ENCODE data around the gene MEX3A.
A peak's percentile ranks its signal among the peaks of the same experiment; 100 is the strongest.
"Not testable (repeated sequence)": the region's sequence is repeated elsewhere in the genome, so short reads cannot be mapped to it uniquely, and the experiment has no call there.

Gene MEX3A

GRCh38 chr1:156118177-156118868 lies 36.1 kb upstream of the MEX3A start:
- DNase-seq (ENCODE audit: low spot score): no peak

GRCh38 chr1:156117414-156118176 lies 35.3 kb upstream of the MEX3A start:
- DNase-seq (ENCODE audit: low spot score): no peak

GRCh38 chr1:156116731-156117130 lies 34.5 kb upstream of the MEX3A start:
- not testable (repeated sequence) for DNase-seq (ENCODE audit: low spot score)

GRCh38 chr1:156115514-156116374 lies 33.5 kb upstream of the MEX3A start:
- no peak for DNase-seq (ENCODE audit: low spot score)

- DNase-seq (ENCODE audit: low spot score): no peak
Observed at GRCh38 chr1:156114919-156115513, 32.8 kb upstream of the MEX3A start.

- DNase-seq (ENCODE audit: low spot score): no peak
Observed at GRCh38 chr1:156114101-156114918, 32.0 kb upstream of the MEX3A start, which contains the start of gene LMNA. LMNA (plus strand) TSS chr1:156114711; CDS start chr1:156114919, 208 bp downstream.

GRCh38 chr1:156113282-156113950 lies 31.2 kb upstream of the MEX3A start:
- DNase-seq (ENCODE audit: low spot score): no peak

- DNase-seq (ENCODE audit: low spot score): peak; percentile 62
Observed at GRCh38 chr1:156112276-156113137, 30.2 kb upstream of the MEX3A start.

- no peak for DNase-seq (ENCODE audit: low spot score)
Observed at GRCh38 chr1:156111355-156111962, 29.2 kb upstream of the MEX3A start.

- DNase-seq (ENCODE audit: low spot score): no peak
Observed at GRCh38 chr1:156110252-156110651, 28.0 kb upstream of the MEX3A start.

GRCh38 chr1:156108664-156109241 lies 26.5 kb upstream of the MEX3A start:
- DNase-seq (ENCODE audit: low spot score): no peak

- no peak for DNase-seq (ENCODE audit: low spot score)
Observed at GRCh38 chr1:156108057-156108456, 25.8 kb upstream of the MEX3A start.

GRCh38 chr1:156106624-156107488 lies 24.6 kb upstream of the MEX3A start:
- DNase-seq (ENCODE audit: low spot score): peak; percentile 50

- DNase-seq (ENCODE audit: low spot score): peak; percentile 43
Observed at GRCh38 chr1:156104861-156105832, 22.9 kb upstream of the MEX3A start.

GRCh38 chr1:156104065-156104810 lies 22.0 kb upstream of the MEX3A start:
- DNase-seq (ENCODE audit: low spot score): no peak
